GM10266 (cell line): ENCODE data around the gene RFNG.

Experiments
- DNase-seq: peaks from one replicate; pipeline ENCODE4 v3.0.0; 2012; ENCODE audit errors: extremely low spot score
- CTCF ChIP-seq: IDR thresholded peaks from 2 replicates; pipeline ENCODE4 v1.5.1; 2012; ENCODE audit warnings: mild to moderate bottlenecking, low read depth; ENCODE audit not compliant: control insufficient read depth, insufficient read depth; ENCODE audit errors: missing control alignments

RFNG gene

GRCh38 chr17:82014971-82015310, 36.7 kb downstream of the RFNG start:
- no peak for TF ChIP-seq CTCF

GRCh38 chr17:82014432-82014831, 37.2 kb downstream of the RFNG start:
- no peak for DNase-seq
- TF ChIP-seq CTCF, result no peak

More at GRCh38 chr17:82014971-82015310, 36.7 kb downstream of the RFNG start:
- no peak for DNase-seq

- no peak for DNase-seq
- no peak for TF ChIP-seq CTCF
Measured at GRCh38 chr17:82013772-82014321, 37.8 kb downstream of the RFNG start.

- no peak for TF ChIP-seq CTCF
- DNase-seq, result no peak
Measured at GRCh38 chr17:82013341-82013740, 38.3 kb downstream of the RFNG start.

- DNase-seq, result no peak
- TF ChIP-seq CTCF, result no peak
Measured at GRCh38 chr17:82012640-82013295, 38.8 kb downstream of the RFNG start.

GRCh38 chr17:82012261-82012639, 39.4 kb downstream of the RFNG start:
- DNase-seq, result no peak
- TF ChIP-seq CTCF, result no peak

- TF ChIP-seq CTCF, result no peak
- no peak for DNase-seq
Measured at GRCh38 chr17:82011617-82012187, 39.9 kb downstream of the RFNG start.
